Immature natural killer cell (primary cell): ENCODE measurements around the gene SLC24A3. TPM values are rescaled to one million over a fixed set of nuclear protein-coding genes. Genes with fewer than 3 reads are reported as not detected.

Experiments used
- DNase-seq, 3 donors: peaks; one replicate each; pipeline ENCODE4 v3.0.0; 2022; ENCODE audit warnings: mixed read lengths in 1 of 3
- H3K27ac Mint-ChIP-seq, 6 donors: one replicate each; pipeline ENCODE4 v1.8.0; 2020; ENCODE audit warnings: mixed read lengths in 6 of 6, mild to moderate bottlenecking in 5 of 6, inconsistent platforms in 4 of 6, moderate library complexity in 3 of 6
- H3K27me3 Mint-ChIP-seq, 3 donors: one replicate each; pipeline ENCODE4 v1.8.0; 2020 to 2021; ENCODE audit warnings: low read depth in 3 of 3, mild to moderate bottlenecking in 3 of 3, mixed read lengths in 3 of 3, moderate library complexity in 3 of 3, inconsistent platforms in 1 of 3
- H3K36me3 Mint-ChIP-seq, 3 donors: one replicate each; pipeline ENCODE4 v1.8.0; 2020; ENCODE audit warnings: mixed read lengths in 3 of 3, inconsistent platforms in 2 of 3, mild to moderate bottlenecking in 2 of 3
- H3K4me1 Mint-ChIP-seq, 2 donors: one replicate each; pipeline ENCODE4 v1.8.0; 2020; ENCODE audit warnings: inconsistent platforms in 2 of 2, mild to moderate bottlenecking in 2 of 2, mixed read lengths in 2 of 2, moderate library complexity in 1 of 2
- H3K4me3 Mint-ChIP-seq, 5 donors: one replicate each; pipeline ENCODE4 v1.8.0; 2020; ENCODE audit warnings: mild to moderate bottlenecking in 5 of 5, mixed read lengths in 5 of 5, inconsistent platforms in 3 of 5, moderate library complexity in 3 of 5
- H3K9me3 Mint-ChIP-seq, 6 donors: one replicate each; pipeline ENCODE4 v1.8.0; 2020; ENCODE audit warnings: mild to moderate bottlenecking in 6 of 6, mixed read lengths in 6 of 6, inconsistent platforms in 4 of 6, moderate library complexity in 3 of 6
- polyA plus RNA-seq, 3 donors: library from polyadenylated mRNA; unstranded; fragments of 300-500 nt; fragmentation: Illumina TruSeq; gene quantifications; one replicate each; pipeline ENCODE4 v1.2.3, GENCODE V29; 2021

SLC24A3 gene
- polyA plus RNA-seq, 3 donors from 2014 or later: 0.10 TPM; not detected in 2

- Mint-ChIP-seq H3K4me3 (no peak overlapping the region), H3K27me3 (peaks cover 0 to 7% (median 3%) of the 10 kb centered on the region in 3 donors), H3K9me3 (no peaks in the 10 kb centered on the region), H3K36me3 (no peaks in the 10 kb centered on the region), H3K27ac (no peak overlapping the region), H3K4me1 (no peaks in the 10 kb centered on the region)
- DNase-seq: no peak
Measured at GRCh38 chr20:19695081-19695480, 482.6 kb downstream of the SLC24A3 start.

GRCh38 chr20:19696620-19697019, 484.2 kb downstream of the SLC24A3 start:
- Mint-ChIP-seq H3K4me1 (no peaks in the 10 kb centered on the region), H3K27ac (no peak overlapping the region), H3K9me3 (no peaks in the 10 kb centered on the region), H3K4me3 (no peak overlapping the region), H3K27me3 (peaks cover 0 to 5% (median 2%) of the 10 kb centered on the region in 3 donors), H3K36me3 (no peaks in the 10 kb centered on the region)
- no peak for DNase-seq

- DNase-seq: no peak
- Mint-ChIP-seq H3K9me3 (no peaks in the 10 kb centered on the region), H3K27ac (no peak overlapping the region), H3K4me1 (no peaks in the 10 kb centered on the region), H3K36me3 (no peaks in the 10 kb centered on the region), H3K4me3 (no peak overlapping the region), H3K27me3 (peaks cover 0 to 7% (median 5%) of the 10 kb centered on the region in 3 donors)
Measured at GRCh38 chr20:19697415-19697814, 485.0 kb downstream of the SLC24A3 start.

- Mint-ChIP-seq H3K27me3 (peaks cover 3 to 6% (median 5%) of the 10 kb centered on the region in 3 donors), H3K4me3 (no peak overlapping the region), H3K4me1 (no peaks in the 10 kb centered on the region)
Measured at GRCh38 chr20:19699180-19699971, 486.9 kb downstream of the SLC24A3 start.

GRCh38 chr20:19701429-19701828, 489.0 kb downstream of the SLC24A3 start:
- Mint-ChIP-seq H3K4me3 (no peak overlapping the region), H3K27me3 (peaks cover 3 to 7% (median 7%) of the 10 kb centered on the region in 3 donors), H3K27ac (no peak overlapping the region), H3K4me1 (no peaks in the 10 kb centered on the region), H3K36me3 (no peaks in the 10 kb centered on the region), H3K9me3 (peaks cover 0 to 3% (median 0%) of the 10 kb centered on the region in 6 donors)
- no peak for DNase-seq

More at GRCh38 chr20:19699180-19699971, 486.9 kb downstream of the SLC24A3 start:
- Mint-ChIP-seq H3K27ac (no peak overlapping the region), H3K9me3 (peaks cover 0 to 3% (median 0%) of the 10 kb centered on the region in 6 donors), H3K36me3 (no peaks in the 10 kb centered on the region)
- no peak for DNase-seq

- H3K27me3 Mint-ChIP-seq: peaks cover 2 to 8% (median 6%) of the 10 kb centered on the region in 3 donors
- peaks cover 0 to 3% (median 0%) of the 10 kb centered on the region in 6 donors for H3K9me3 Mint-ChIP-seq
- no peaks in the 10 kb centered on the region for H3K36me3 Mint-ChIP-seq
- no peak for DNase-seq
- H3K4me1 Mint-ChIP-seq: no peaks in the 10 kb centered on the region
- H3K27ac Mint-ChIP-seq: no peak overlapping the region
- H3K4me3 Mint-ChIP-seq: no peak overlapping the region
Measured at GRCh38 chr20:19706463-19706862, 494.0 kb downstream of the SLC24A3 start.

- no peak overlapping the region for H3K27ac Mint-ChIP-seq
- H3K4me3 Mint-ChIP-seq: no peak overlapping the region
- no peaks in the 10 kb centered on the region for H3K9me3 Mint-ChIP-seq
- no peaks in the 10 kb centered on the region for H3K36me3 Mint-ChIP-seq
- peaks cover 0 to 3% (median 2%) of the 10 kb centered on the region in 3 donors for H3K27me3 Mint-ChIP-seq
- no peaks in the 10 kb centered on the region for H3K4me1 Mint-ChIP-seq
- DNase-seq: no peak
Measured at GRCh38 chr20:19709635-19710335, 497.3 kb downstream of the SLC24A3 start.

- no peak overlapping the region for H3K4me3 Mint-ChIP-seq
- H3K4me1 Mint-ChIP-seq: no peaks in the 10 kb centered on the region
- DNase-seq: no peak
- H3K9me3 Mint-ChIP-seq: peaks cover 0 to 2% (median 0%) of the 10 kb centered on the region in 6 donors
- H3K36me3 Mint-ChIP-seq: no peaks in the 10 kb centered on the region
- no peak overlapping the region for H3K27ac Mint-ChIP-seq
- peaks cover 0 to 3% (median 2%) of the 10 kb centered on the region in 3 donors for H3K27me3 Mint-ChIP-seq
Measured at GRCh38 chr20:19710336-19711120, 498.1 kb downstream of the SLC24A3 start.

GRCh38 chr20:19711126-19711525, 498.7 kb downstream of the SLC24A3 start:
- Mint-ChIP-seq H3K4me3 (no peak overlapping the region), H3K36me3 (no peaks in the 10 kb centered on the region), H3K27me3 (peaks cover 0 to 3% (median 2%) of the 10 kb centered on the region in 3 donors), H3K27ac (no peak overlapping the region), H3K9me3 (peaks cover 0 to 2% (median 0%) of the 10 kb centered on the region in 6 donors), H3K4me1 (no peaks in the 10 kb centered on the region)
- DNase-seq: no peak

GRCh38 chr20:19712721-19713260, 500.3 kb downstream of the SLC24A3 start:
- Mint-ChIP-seq H3K4me1 (no peaks in the 10 kb centered on the region), H3K27ac (no peak overlapping the region), H3K4me3 (no peak overlapping the region), H3K27me3 (peaks cover 0 to 4% (median 3%) of the 10 kb centered on the region in 3 donors), H3K36me3 (no peaks in the 10 kb centered on the region), H3K9me3 (peaks cover 0 to 4% (median under 1%) of the 10 kb centered on the region in 6 donors)
- no peak for DNase-seq

- Mint-ChIP-seq H3K27ac (no peak overlapping the region), H3K36me3 (no peaks in the 10 kb centered on the region), H3K4me1 (no peaks in the 10 kb centered on the region), H3K27me3 (peaks cover 0 to 2% (median 0%) of the 10 kb centered on the region in 3 donors), H3K4me3 (no peak overlapping the region), H3K9me3 (peaks cover 0 to 6% (median under 1%) of the 10 kb centered on the region in 6 donors)
- no peak for DNase-seq
Measured at GRCh38 chr20:19713822-19714578, 501.6 kb downstream of the SLC24A3 start.

- no peak for DNase-seq
- H3K4me3 Mint-ChIP-seq: no peak overlapping the region
- no peaks in the 10 kb centered on the region for H3K4me1 Mint-ChIP-seq
- H3K27me3 Mint-ChIP-seq: peaks cover 0 to 2% (median 0%) of the 10 kb centered on the region in 3 donors
- no peaks in the 10 kb centered on the region for H3K36me3 Mint-ChIP-seq
- H3K9me3 Mint-ChIP-seq: peaks cover 0 to 6% (median under 1%) of the 10 kb centered on the region in 6 donors
- H3K27ac Mint-ChIP-seq: no peak overlapping the region
Measured at GRCh38 chr20:19714579-19714840, 502.1 kb downstream of the SLC24A3 start.

GRCh38 chr20:19715986-19716385, 503.5 kb downstream of the SLC24A3 start:
- Mint-ChIP-seq H3K9me3 (peaks cover 0 to 6% (median under 1%) of the 10 kb centered on the region in 6 donors), H3K36me3 (no peaks in the 10 kb centered on the region), H3K4me3 (no peak overlapping the region), H3K27me3 (peaks cover 0 to 2% (median 0%) of the 10 kb centered on the region in 3 donors), H3K4me1 (no peaks in the 10 kb centered on the region), H3K27ac (no peak overlapping the region)
- DNase-seq: no peak
